ENCODE data around the gene ATP11C.

The ATP11C gene

GRCh38 chrX:139758809-139759208 is 174.0 kb downstream of the ATP11C start:
- CTCF ChIA-PET, result no interaction called here
- no peak for DNase-seq (ENCODE audit: low read depth, low spot score)
- TF ChIP-seq, protein P1, sequence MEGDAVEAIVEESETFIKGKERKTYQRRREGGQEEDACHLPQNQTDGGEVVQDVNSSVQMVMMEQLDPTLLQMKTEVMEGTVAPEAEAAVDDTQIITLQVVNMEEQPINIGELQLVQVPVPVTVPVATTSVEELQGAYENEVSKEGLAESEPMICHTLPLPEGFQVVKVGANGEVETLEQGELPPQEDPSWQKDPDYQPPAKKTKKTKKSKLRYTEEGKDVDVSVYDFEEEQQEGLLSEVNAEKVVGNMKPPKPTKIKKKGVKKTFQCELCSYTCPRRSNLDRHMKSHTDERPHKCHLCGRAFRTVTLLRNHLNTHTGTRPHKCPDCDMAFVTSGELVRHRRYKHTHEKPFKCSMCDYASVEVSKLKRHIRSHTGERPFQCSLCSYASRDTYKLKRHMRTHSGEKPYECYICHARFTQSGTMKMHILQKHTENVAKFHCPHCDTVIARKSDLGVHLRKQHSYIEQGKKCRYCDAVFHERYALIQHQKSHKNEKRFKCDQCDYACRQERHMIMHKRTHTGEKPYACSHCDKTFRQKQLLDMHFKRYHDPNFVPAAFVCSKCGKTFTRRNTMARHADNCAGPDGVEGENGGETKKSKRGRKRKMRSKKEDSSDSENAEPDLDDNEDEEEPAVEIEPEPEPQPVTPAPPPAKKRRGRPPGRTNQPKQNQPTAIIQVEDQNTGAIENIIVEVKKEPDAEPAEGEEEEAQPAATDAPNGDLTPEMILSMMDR (IDR thresholded peaks at IDR 0.05; ENCODE audit: insufficient read depth, low read length, missing control alignments), result no peak
- POLR2A ChIA-PET, result no interaction called here
- no peak overlapping the region for H3K4me3 ChIP-seq (ENCODE audit: low read depth, low read length)

GRCh38 chrX:139758250-139758649 is 174.6 kb downstream of the ATP11C start:
- ChIA-PET CTCF (no interaction called here), POLR2A (no interaction called here)
- DNase-seq (ENCODE audit: low read depth, low spot score), result no peak
- TF ChIP-seq, protein P1 (IDR thresholded peaks at IDR 0.05; ENCODE audit: insufficient read depth, low read length, missing control alignments), result no peak
- no peak overlapping the region for H3K4me3 ChIP-seq (ENCODE audit: low read depth, low read length)

DNA sequence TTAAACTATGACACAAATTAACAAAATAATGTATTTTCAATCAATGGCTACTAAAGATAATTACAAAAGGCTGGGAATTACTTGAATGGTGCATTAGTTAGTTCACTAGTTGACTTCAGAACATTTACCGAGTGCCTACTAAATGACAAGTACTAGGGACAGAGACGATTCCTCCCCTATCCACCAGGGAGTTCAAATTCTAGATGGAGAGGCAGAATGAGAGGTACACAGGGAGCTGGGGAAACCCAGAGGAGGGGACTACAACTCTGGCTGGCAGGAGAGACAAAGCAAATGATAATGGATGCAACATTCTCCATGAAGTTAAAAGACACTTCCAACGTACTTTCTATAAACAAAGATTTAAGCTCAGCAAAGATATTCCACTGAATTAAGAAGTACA is 181.8 kb downstream of the ATP11C start:
- H3K4me3 ChIP-seq (ENCODE audit: low read depth, low read length), result no peak overlapping the region
- CTCF ChIA-PET, result no interaction called here
- DNase-seq (ENCODE audit: low read depth, low spot score), result no peak
- POLR2A ChIA-PET, result no interaction called here
- TF ChIP-seq, protein P1 (IDR thresholded peaks at IDR 0.05; ENCODE audit: insufficient read depth, low read length, missing control alignments), result no peak

DNA sequence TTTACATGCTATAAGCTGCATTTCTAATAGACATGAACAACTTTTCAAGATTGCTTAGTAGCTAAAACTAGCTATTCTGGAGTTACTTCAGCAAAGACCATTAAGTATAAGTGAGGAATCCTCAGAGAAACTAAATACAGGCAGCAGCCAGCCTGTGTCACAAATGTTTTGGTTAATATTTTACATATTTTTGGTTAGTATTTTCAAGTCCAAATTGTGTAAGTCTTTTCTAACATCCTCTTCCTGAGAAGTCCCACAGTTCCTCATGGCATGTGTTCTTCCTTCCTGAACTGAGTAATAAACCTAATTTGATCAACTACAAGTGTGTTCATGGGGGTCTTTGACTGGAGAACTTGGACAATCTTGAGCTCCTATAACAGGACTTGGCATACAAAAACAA is 182.5 kb downstream of the ATP11C start:
- POLR2A ChIA-PET, result no interaction called here
- DNase-seq (ENCODE audit: low read depth, low spot score), result no peak
- TF ChIP-seq, protein P1 (IDR thresholded peaks at IDR 0.05; ENCODE audit: insufficient read depth, low read length, missing control alignments), result no peak
- H3K4me3 ChIP-seq (ENCODE audit: low read depth, low read length), result no peak overlapping the region
- CTCF ChIA-PET, result interaction anchor here (1.8 kb wide), 1 partner anchor 10 kb away, joined by 5 read pairs; no protein-coding TSS in a partner anchor

DNA sequence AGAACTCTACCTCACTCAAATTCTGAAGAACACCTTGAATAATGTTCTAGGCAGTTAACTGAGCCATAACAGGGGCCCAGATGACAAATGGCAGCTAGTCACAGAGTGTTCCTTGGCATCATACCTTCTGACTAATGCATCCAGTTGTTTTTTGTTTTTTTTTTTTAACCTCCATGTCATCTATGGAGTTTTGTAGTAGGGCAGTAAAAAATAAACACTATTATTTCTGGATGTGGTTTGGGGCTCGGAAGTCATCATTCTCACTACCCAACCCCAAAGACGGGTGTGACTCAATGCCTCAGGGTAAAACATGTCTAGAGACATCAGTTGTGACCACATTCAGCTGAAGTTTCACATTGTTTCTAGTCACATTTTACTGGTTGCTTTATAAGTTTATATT is 193.7 kb downstream of the ATP11C start:
- no peak overlapping the region for H3K4me3 ChIP-seq (ENCODE audit: low read depth, low read length)
- TF ChIP-seq, protein P1 (IDR thresholded peaks at IDR 0.05; ENCODE audit: insufficient read depth, low read length, missing control alignments), result no peak
- POLR2A ChIA-PET, result no interaction called here
- no peak for DNase-seq (ENCODE audit: low read depth, low spot score)
- CTCF ChIA-PET, result interaction anchor here (2.4 kb wide), 1 partner anchor 10 kb away, joined by 5 read pairs; no protein-coding TSS in a partner anchor

DNA sequence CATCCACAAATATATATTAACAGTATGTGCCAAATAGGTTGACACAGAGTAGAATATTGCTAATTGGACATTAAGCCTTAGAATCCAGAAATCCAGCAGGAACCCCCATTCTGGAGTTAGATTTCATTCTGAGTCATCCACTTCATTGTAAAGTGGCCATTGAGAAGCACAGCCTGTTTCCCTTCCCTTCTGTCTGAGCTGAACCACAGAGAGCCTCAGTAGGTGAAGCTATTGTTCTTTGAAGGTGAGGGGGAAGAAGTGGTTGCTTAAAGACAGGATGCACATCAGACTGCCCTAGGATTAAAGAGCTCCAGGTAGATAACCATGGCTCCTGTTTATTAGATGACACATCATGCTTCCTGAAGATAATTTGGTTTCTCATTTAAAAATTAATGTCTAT is 194.3 kb downstream of the ATP11C start:
- ChIA-PET POLR2A (no interaction called here), CTCF (no interaction called here)
- H3K4me3 ChIP-seq (ENCODE audit: low read depth, low read length), result no peak overlapping the region
- no peak for DNase-seq (ENCODE audit: low read depth, low spot score)
- TF ChIP-seq, protein P1 (IDR thresholded peaks at IDR 0.05; ENCODE audit: insufficient read depth, low read length, missing control alignments), result no peak
